ENCODE measurements around the gene SNAP25.

The SNAP25 gene

GRCh38 chr20:10288954-10289646, 70.5 kb downstream of the SNAP25 start:
- Histone ChIP-seq H3K9ac (ENCODE audit: insufficient read length, low read depth) (no peak overlapping the region), H3K4me1 (ENCODE audit: insufficient read depth, insufficient read length) (no peaks in the 10 kb centered on the region), H3K4me3 (ENCODE audit: insufficient read length, low read depth) (no peak overlapping the region), H3K27me3 (ENCODE audit: insufficient read depth, insufficient read length) (no peaks in the 10 kb centered on the region), H3K36me3 (ENCODE audit: insufficient read depth, insufficient read length, low read length) (no peaks in the 10 kb centered on the region), H3K9me3 (ENCODE audit: insufficient read depth, low read length) (no peaks in the 10 kb centered on the region)
- no peak for TF ChIP-seq SUZ12 (IDR thresholded peaks at IDR 0.05; ENCODE audit: extremely low read depth, insufficient read depth, insufficient read length)
- no peak for TF ChIP-seq YY1 (IDR thresholded peaks at IDR 0.05; ENCODE audit: insufficient read depth, insufficient read length)
- no peak for TF ChIP-seq ZNF274 (IDR thresholded peaks at IDR 0.05; ENCODE audit: low read depth, low read length)
- DNase-seq (ENCODE audit: low read depth, low spot score), result no peak

- no peak overlapping the region for H3K9ac ChIP-seq (ENCODE audit: insufficient read length, low read depth)
- H3K9me3 ChIP-seq (ENCODE audit: insufficient read depth, low read length), result no peaks in the 10 kb centered on the region
- no peaks in the 10 kb centered on the region for H3K27me3 ChIP-seq (ENCODE audit: insufficient read depth, insufficient read length)
- DNase-seq (ENCODE audit: low read depth, low spot score), result no peak
- H3K36me3 ChIP-seq (ENCODE audit: insufficient read depth, insufficient read length, low read length), result no peaks in the 10 kb centered on the region
- H3K4me3 ChIP-seq (ENCODE audit: insufficient read length, low read depth), result no peak overlapping the region
- TF ChIP-seq SUZ12 (IDR thresholded peaks at IDR 0.05; ENCODE audit: extremely low read depth, insufficient read depth, insufficient read length) (no peak), ZNF274 (IDR thresholded peaks at IDR 0.05; ENCODE audit: low read depth, low read length) (no peak), YY1 (IDR thresholded peaks at IDR 0.05; ENCODE audit: insufficient read depth, insufficient read length) (no peak)
- no peaks in the 10 kb centered on the region for H3K4me1 ChIP-seq (ENCODE audit: insufficient read depth, insufficient read length)
Measured at GRCh38 chr20:10291568-10292248, 73.1 kb downstream of the SNAP25 start.

GRCh38 chr20:10297223-10297622, 78.6 kb downstream of the SNAP25 start:
- DNase-seq (ENCODE audit: low read depth, low spot score), result no peak
- H3K36me3 ChIP-seq (ENCODE audit: insufficient read depth, insufficient read length, low read length), result no peaks in the 10 kb centered on the region
- no peaks in the 10 kb centered on the region for H3K9me3 ChIP-seq (ENCODE audit: insufficient read depth, low read length)
- no peak overlapping the region for H3K4me3 ChIP-seq (ENCODE audit: insufficient read length, low read depth)
- no peak for TF ChIP-seq ZNF274 (IDR thresholded peaks at IDR 0.05; ENCODE audit: low read depth, low read length)
- no peak for TF ChIP-seq YY1 (IDR thresholded peaks at IDR 0.05; ENCODE audit: insufficient read depth, insufficient read length)
- TF ChIP-seq SUZ12 (IDR thresholded peaks at IDR 0.05; ENCODE audit: extremely low read depth, insufficient read depth, insufficient read length), result no peak
- H3K9ac ChIP-seq (ENCODE audit: insufficient read length, low read depth), result no peak overlapping the region
- no peaks in the 10 kb centered on the region for H3K4me1 ChIP-seq (ENCODE audit: insufficient read depth, insufficient read length)
- H3K27me3 ChIP-seq (ENCODE audit: insufficient read depth, insufficient read length), result no peaks in the 10 kb centered on the region

GRCh38 chr20:10297684-10298240, 79.1 kb downstream of the SNAP25 start:
- H3K9ac ChIP-seq (ENCODE audit: insufficient read length, low read depth), result no peak overlapping the region
- no peaks in the 10 kb centered on the region for H3K4me1 ChIP-seq (ENCODE audit: insufficient read depth, insufficient read length)
- H3K4me3 ChIP-seq (ENCODE audit: insufficient read length, low read depth), result no peak overlapping the region
- TF ChIP-seq SUZ12 (IDR thresholded peaks at IDR 0.05; ENCODE audit: extremely low read depth, insufficient read depth, insufficient read length), result no peak
- no peak for TF ChIP-seq YY1 (IDR thresholded peaks at IDR 0.05; ENCODE audit: insufficient read depth, insufficient read length)
- no peak for TF ChIP-seq ZNF274 (IDR thresholded peaks at IDR 0.05; ENCODE audit: low read depth, low read length)
- H3K9me3 ChIP-seq (ENCODE audit: insufficient read depth, low read length), result no peaks in the 10 kb centered on the region
- DNase-seq (ENCODE audit: low read depth, low spot score), result no peak
- H3K27me3 ChIP-seq (ENCODE audit: insufficient read depth, insufficient read length), result no peaks in the 10 kb centered on the region
- no peaks in the 10 kb centered on the region for H3K36me3 ChIP-seq (ENCODE audit: insufficient read depth, insufficient read length, low read length)

- no peak overlapping the region for H3K9ac ChIP-seq (ENCODE audit: insufficient read length, low read depth)
- H3K36me3 ChIP-seq (ENCODE audit: insufficient read depth, insufficient read length, low read length), result no peaks in the 10 kb centered on the region
- no peaks in the 10 kb centered on the region for H3K4me1 ChIP-seq (ENCODE audit: insufficient read depth, insufficient read length)
- DNase-seq (ENCODE audit: low read depth, low spot score), result no peak
- TF ChIP-seq ZNF274 (IDR thresholded peaks at IDR 0.05; ENCODE audit: low read depth, low read length), result no peak
- TF ChIP-seq SUZ12 (IDR thresholded peaks at IDR 0.05; ENCODE audit: extremely low read depth, insufficient read depth, insufficient read length), result no peak
- TF ChIP-seq YY1 (IDR thresholded peaks at IDR 0.05; ENCODE audit: insufficient read depth, insufficient read length), result no peak
- no peak overlapping the region for H3K4me3 ChIP-seq (ENCODE audit: insufficient read length, low read depth)
- H3K9me3 ChIP-seq (ENCODE audit: insufficient read depth, low read length), result no peaks in the 10 kb centered on the region
- no peaks in the 10 kb centered on the region for H3K27me3 ChIP-seq (ENCODE audit: insufficient read depth, insufficient read length)
Measured at GRCh38 chr20:10300582-10301446, 82.2 kb downstream of the SNAP25 start.

- Histone ChIP-seq H3K27me3 (ENCODE audit: insufficient read depth, insufficient read length) (no peaks in the 10 kb centered on the region), H3K4me3 (ENCODE audit: insufficient read length, low read depth) (no peak overlapping the region), H3K9me3 (ENCODE audit: insufficient read depth, low read length) (no peaks in the 10 kb centered on the region), H3K36me3 (ENCODE audit: insufficient read depth, insufficient read length, low read length) (no peaks in the 10 kb centered on the region), H3K9ac (ENCODE audit: insufficient read length, low read depth) (no peak overlapping the region), H3K4me1 (ENCODE audit: insufficient read depth, insufficient read length) (no peaks in the 10 kb centered on the region)
- TF ChIP-seq ZNF274 (IDR thresholded peaks at IDR 0.05; ENCODE audit: low read depth, low read length), result no peak
- no peak for DNase-seq (ENCODE audit: low read depth, low spot score)
Measured at GRCh38 chr20:10303852-10304251, 85.2 kb downstream of the SNAP25 start.
